ENCODE results near the gene COPS6. TPM values are rescaled to one million over a fixed set of nuclear protein-coding genes. Genes with fewer than 3 reads are reported as not detected.

The COPS6 gene
- total and polyA plus RNA-seq, 4 donors: 28.7 to 63.2 (median 46.8) TPM

DNA sequence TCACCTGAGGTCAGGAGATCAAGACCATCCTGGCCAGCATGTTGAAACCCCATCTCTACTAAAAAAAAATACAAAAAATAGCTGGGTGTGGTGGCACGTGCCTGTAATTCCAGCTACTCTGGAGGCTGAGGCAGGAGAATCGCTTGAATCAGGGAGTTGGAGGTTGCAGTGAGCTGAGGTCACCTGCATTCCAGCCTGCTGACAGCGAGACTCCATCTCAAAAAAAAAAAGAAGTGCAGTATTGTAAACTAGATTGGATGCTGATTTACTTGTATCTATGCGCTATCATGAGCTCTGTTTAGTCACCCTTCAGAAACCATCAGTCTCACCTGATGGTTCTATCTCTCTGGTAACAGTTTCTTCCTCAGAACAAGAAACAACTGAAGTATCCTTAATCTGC, 25.4 kb upstream of the COPS6 start:
- peaks cover 0 to 34% (median 25%) of the 10 kb centered on the region in 4 donors for H3K36me3 ChIP-seq (ENCODE audit: control insufficient read depth in 4 of 4, insufficient read depth in 3 of 4, low read depth in 1 of 4, low read length in 3 of 4)
- no peak overlapping the region for H3K4me3 ChIP-seq (ENCODE audit: low read depth in 1 of 3, low read length in 3 of 3)
- H3K4me1 ChIP-seq (ENCODE audit: control insufficient read depth in 4 of 4, insufficient read depth in 4 of 4, low read length in 3 of 4): peaks cover 2 to 24% (median 14%) of the 10 kb centered on the region in 4 donors
- H3K9me3 ChIP-seq (ENCODE audit: control insufficient read depth in 4 of 4, low read length in 3 of 4): no peaks in the 10 kb centered on the region
- no peak overlapping the region for H3K9ac ChIP-seq (ENCODE audit: low read depth in 1 of 2, low read length in 2 of 2)
- DNase-seq (ENCODE audit: low spot score): no peak
- H3K27ac ChIP-seq (ENCODE audit: low read depth in 1 of 2, low read length in 2 of 2): no peak overlapping the region
- H3K27me3 ChIP-seq (ENCODE audit: control insufficient read depth in 4 of 4, insufficient read depth in 4 of 4, low read length in 3 of 4): no peaks in the 10 kb centered on the region
- WGBS: 96% methylated on average over 4 of the region's 4 CpGs
- TF ChIP-seq MAX (IDR thresholded peaks at IDR 0.05) (no peak), HNF4A (conservative IDR thresholded peaks at IDR 0.05) (no peak), GABPA (IDR thresholded peaks at IDR 0.05 in 1 of 2, conservative IDR thresholded peaks at IDR 0.05 in 1 of 2) (no peak)

DNA sequence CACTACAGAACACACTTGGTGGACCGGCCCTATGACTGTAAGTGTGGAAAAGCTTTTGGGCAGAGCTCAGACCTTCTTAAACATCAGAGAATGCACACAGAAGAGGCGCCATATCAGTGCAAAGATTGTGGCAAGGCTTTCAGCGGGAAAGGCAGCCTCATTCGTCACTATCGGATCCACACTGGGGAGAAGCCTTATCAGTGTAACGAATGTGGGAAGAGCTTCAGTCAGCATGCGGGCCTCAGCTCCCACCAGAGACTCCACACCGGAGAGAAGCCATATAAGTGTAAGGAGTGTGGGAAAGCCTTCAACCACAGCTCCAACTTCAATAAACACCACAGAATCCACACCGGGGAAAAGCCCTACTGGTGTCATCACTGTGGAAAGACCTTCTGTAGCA, 24.6 kb upstream of the COPS6 start:
- Histone ChIP-seq H3K4me3 (ENCODE audit: low read depth in 1 of 3, low read length in 3 of 3) (no peak overlapping the region), H3K9me3 (ENCODE audit: control insufficient read depth in 4 of 4, low read length in 3 of 4) (no peaks in the 10 kb centered on the region), H3K4me1 (ENCODE audit: control insufficient read depth in 4 of 4, insufficient read depth in 4 of 4, low read length in 3 of 4) (peaks cover 2 to 23% (median 14%) of the 10 kb centered on the region in 4 donors), H3K9ac (ENCODE audit: low read depth in 1 of 2, low read length in 2 of 2) (no peak overlapping the region), H3K27ac (ENCODE audit: low read depth in 1 of 2, low read length in 2 of 2) (no peak overlapping the region), H3K36me3 (ENCODE audit: control insufficient read depth in 4 of 4, insufficient read depth in 3 of 4, low read depth in 1 of 4, low read length in 3 of 4) (peaks cover 0 to 34% (median 20%) of the 10 kb centered on the region in 4 donors), H3K27me3 (ENCODE audit: control insufficient read depth in 4 of 4, insufficient read depth in 4 of 4, low read length in 3 of 4) (no peaks in the 10 kb centered on the region)
- WGBS: 96% methylated on average over 9 of the region's 9 CpGs
- no peak for TF ChIP-seq CTCF (IDR thresholded peaks at IDR 0.05; ENCODE audit: low read depth, low read length, missing input control)
- no peak for TF ChIP-seq REST (IDR thresholded peaks at IDR 0.05)
- TF ChIP-seq JUND (IDR thresholded peaks at IDR 0.05): no peak
- no peak for TF ChIP-seq YY1 (IDR thresholded peaks at IDR 0.05)
- TF ChIP-seq FOXA2 (IDR thresholded peaks at IDR 0.05): no peak
- TF ChIP-seq NR2F2 (IDR thresholded peaks at IDR 0.05): no peak
- peak; percentile 41 for DNase-seq (ENCODE audit: low spot score)

- no peak overlapping the region for H3K4me3 ChIP-seq (ENCODE audit: low read depth in 1 of 3, low read length in 3 of 3)
- DNase-seq (ENCODE audit: low spot score): no peak
- H3K27me3 ChIP-seq (ENCODE audit: control insufficient read depth in 4 of 4, insufficient read depth in 4 of 4, low read length in 3 of 4): no peaks in the 10 kb centered on the region
- peaks cover under 1 to 7% (median 2%) of the 10 kb centered on the region in 4 donors for H3K9me3 ChIP-seq (ENCODE audit: control insufficient read depth in 4 of 4, low read length in 3 of 4)
- 27% methylated on average over 8 of the region's 8 CpGs for WGBS
- peak overlapping the region in 1 of 2 donors; percentile 43 for H3K9ac ChIP-seq (ENCODE audit: low read depth in 1 of 2, low read length in 2 of 2)
- peaks cover 2 to 35% (median 29%) of the 10 kb centered on the region in 4 donors for H3K36me3 ChIP-seq (ENCODE audit: control insufficient read depth in 4 of 4, insufficient read depth in 3 of 4, low read depth in 1 of 4, low read length in 3 of 4)
- peaks cover 2 to 23% (median 14%) of the 10 kb centered on the region in 4 donors for H3K4me1 ChIP-seq (ENCODE audit: control insufficient read depth in 4 of 4, insufficient read depth in 4 of 4, low read length in 3 of 4)
- peak overlapping the region; percentile 80 to 82 for H3K27ac ChIP-seq (ENCODE audit: low read depth in 1 of 2, low read length in 2 of 2)
- TF ChIP-seq HNF4A (conservative IDR thresholded peaks at IDR 0.05) (peak; percentile 70 to 78), TAF1 (conservative IDR thresholded peaks at IDR 0.05) (peak; percentile 16), ATF3 (IDR thresholded peaks at IDR 0.05) (peak; percentile 70), YY1 (IDR thresholded peaks at IDR 0.05) (peak; percentile 87), RXRA (IDR thresholded peaks at IDR 0.05) (peak; percentile 98), REST (IDR thresholded peaks at IDR 0.05) (peak; percentile 57), FOXA2 (IDR thresholded peaks at IDR 0.05) (peak; percentile 87), HNF4G (IDR thresholded peaks at IDR 0.05) (no peak), ZBTB33 (IDR thresholded peaks at IDR 0.05) (peak; percentile 87)
Measured at GRCh38 chr7:100065452-100066186, 23.1 kb upstream of the COPS6 start.
